HEK293T (cell line): ENCODE results near the gene GPR39.

ENCODE experiments used
- CTCF ChIA-PET: fragments of 350-600 bp; formaldehyde crosslinking; extraction: SDS; loops from one replicate; lab custom pipeline; 2021; ENCODE audit warnings: antibody characterized with exemption, inconsistent platforms; lab: Yijun Ruan, JAX
- POLR2A ChIA-PET: fragments of 350-600 bp; formaldehyde crosslinking; extraction: SDS; loops from one replicate; lab custom pipeline; 2020; ENCODE audit warnings: antibody characterized with exemption, inconsistent platforms; lab: Yijun Ruan, JAX
- DNase-seq: peaks from one replicate; pipeline ENCODE4 v3.0.0; 2012; ENCODE audit warnings: mixed read lengths; ENCODE audit errors: extremely low spot score
- ARNT ChIP-seq: fragments of 450-650 bp; IDR thresholded peaks from 2 replicates; pipeline ENCODE4 v1.6.1; 2017; ENCODE audit warnings: mild to moderate bottlenecking
- BHLHE40 ChIP-seq: fragments of 450-650 bp; IDR thresholded peaks from 2 replicates; pipeline ENCODE4 v1.6.1; 2016; ENCODE audit warnings: mild to moderate bottlenecking, moderate library complexity, borderline replicate concordance
- CTBP1 ChIP-seq: fragments of 450-650 bp; IDR thresholded peaks from 2 replicates; pipeline ENCODE4 v1.6.1; 2016; ENCODE audit warnings: borderline replicate concordance
- ELF4 ChIP-seq: fragments of 450-650 bp; IDR thresholded peaks from 2 replicates; pipeline ENCODE4 v1.6.1; 2017; ENCODE audit warnings: antibody characterized with exemption
- FOXA1 ChIP-seq: fragments of 450-650 bp; IDR thresholded peaks from 2 replicates; pipeline ENCODE4 v1.6.1; 2016; ENCODE audit warnings: mild to moderate bottlenecking
- FOXK2 ChIP-seq: fragments of 450-650 bp; IDR thresholded peaks from 2 replicates; pipeline ENCODE4 v1.6.1; 2016; ENCODE audit warnings: mild to moderate bottlenecking
- FOXM1 ChIP-seq: fragments of 450-650 bp; IDR thresholded peaks from 2 replicates; pipeline ENCODE4 v1.6.1; 2017; ENCODE audit warnings: mild to moderate bottlenecking, borderline replicate concordance
- HDGF ChIP-seq: fragments of 450-650 bp; IDR thresholded peaks from 2 replicates; pipeline ENCODE4 v1.6.1; 2017; ENCODE audit warnings: antibody characterized with exemption, borderline replicate concordance
- L3MBTL2 ChIP-seq: fragments of 450-650 bp; conservative IDR thresholded peaks from 2 replicates; pipeline ENCODE4 v1.6.1; 2016; ENCODE audit warnings: mild to moderate bottlenecking
- LEF1 ChIP-seq: fragments of 450-650 bp; IDR thresholded peaks from 2 replicates; pipeline ENCODE4 v1.6.1; 2017; ENCODE audit warnings: mild to moderate bottlenecking, borderline replicate concordance
- NFRKB ChIP-seq: fragments of 450-650 bp; IDR thresholded peaks from 2 replicates; pipeline ENCODE4 v1.6.1; 2016; ENCODE audit warnings: mild to moderate bottlenecking, moderate library complexity
- SP1 ChIP-seq: fragments of 450-650 bp; IDR thresholded peaks from 2 replicates; pipeline ENCODE4 v1.6.1; 2017
- SUZ12 ChIP-seq: fragments of 450-650 bp; IDR thresholded peaks from 2 replicates; pipeline ENCODE4 v1.6.1; 2016; ENCODE audit warnings: mild to moderate bottlenecking
- TARDBP ChIP-seq: fragments of 450-650 bp; IDR thresholded peaks from 2 replicates; pipeline ENCODE4 v1.6.1; 2016
- ZNF384 ChIP-seq: fragments of 450-650 bp; IDR thresholded peaks from 2 replicates; pipeline ENCODE4 v1.6.1; 2016
- TF ChIP-seq, protein P1 (sequence below): fragments of 450-650 bp; IDR thresholded peaks from 2 replicates; pipeline ENCODE4 v1.6.1; 2016

The GPR39 gene

GRCh38 chr2:132607426-132608090 lies 191.0 kb downstream of the GPR39 start:
- CTCF ChIA-PET, result no interaction called here
- POLR2A ChIA-PET, result no interaction called here

DNA sequence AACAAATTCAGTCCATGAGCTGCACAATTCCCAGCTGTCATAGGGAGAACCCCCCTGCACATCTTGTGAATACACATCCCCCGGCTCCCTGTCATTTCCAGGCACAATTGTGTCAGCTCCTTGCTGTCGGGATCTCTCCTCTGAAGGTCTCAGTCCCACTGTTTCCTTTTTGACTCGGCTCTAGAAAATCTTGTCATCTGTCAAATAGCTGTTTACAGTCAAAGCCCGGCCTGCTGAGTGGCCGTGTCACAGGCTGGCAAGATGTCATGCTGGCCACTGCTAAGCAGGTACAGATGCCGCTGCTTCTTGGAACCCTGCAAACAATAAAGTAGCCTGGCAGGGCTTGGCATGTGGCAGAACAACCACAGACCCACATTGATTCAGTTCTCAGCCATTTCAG lies 191.7 kb downstream of the GPR39 start:
- no peak for DNase-seq
- ChIA-PET CTCF (no interaction called here), POLR2A (no interaction called here)
- TF ChIP-seq HDGF (no peak), ZNF384 (no peak), FOXA1 (no peak), TARDBP (no peak), BHLHE40 (no peak), ELF4 (no peak)

More at GRCh38 chr2:132607426-132608090, 191.0 kb downstream of the GPR39 start:
- DNase-seq, result no peak
- no peak for TF ChIP-seq SUZ12
- no peak for TF ChIP-seq ELF4
- no peak for TF ChIP-seq CTBP1
- TF ChIP-seq ZNF384, result no peak
- TF ChIP-seq, protein P1, sequence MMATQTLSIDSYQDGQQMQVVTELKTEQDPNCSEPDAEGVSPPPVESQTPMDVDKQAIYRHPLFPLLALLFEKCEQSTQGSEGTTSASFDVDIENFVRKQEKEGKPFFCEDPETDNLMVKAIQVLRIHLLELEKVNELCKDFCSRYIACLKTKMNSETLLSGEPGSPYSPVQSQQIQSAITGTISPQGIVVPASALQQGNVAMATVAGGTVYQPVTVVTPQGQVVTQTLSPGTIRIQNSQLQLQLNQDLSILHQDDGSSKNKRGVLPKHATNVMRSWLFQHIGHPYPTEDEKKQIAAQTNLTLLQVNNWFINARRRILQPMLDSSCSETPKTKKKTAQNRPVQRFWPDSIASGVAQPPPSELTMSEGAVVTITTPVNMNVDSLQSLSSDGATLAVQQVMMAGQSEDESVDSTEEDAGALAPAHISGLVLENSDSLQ, result no peak

DNA sequence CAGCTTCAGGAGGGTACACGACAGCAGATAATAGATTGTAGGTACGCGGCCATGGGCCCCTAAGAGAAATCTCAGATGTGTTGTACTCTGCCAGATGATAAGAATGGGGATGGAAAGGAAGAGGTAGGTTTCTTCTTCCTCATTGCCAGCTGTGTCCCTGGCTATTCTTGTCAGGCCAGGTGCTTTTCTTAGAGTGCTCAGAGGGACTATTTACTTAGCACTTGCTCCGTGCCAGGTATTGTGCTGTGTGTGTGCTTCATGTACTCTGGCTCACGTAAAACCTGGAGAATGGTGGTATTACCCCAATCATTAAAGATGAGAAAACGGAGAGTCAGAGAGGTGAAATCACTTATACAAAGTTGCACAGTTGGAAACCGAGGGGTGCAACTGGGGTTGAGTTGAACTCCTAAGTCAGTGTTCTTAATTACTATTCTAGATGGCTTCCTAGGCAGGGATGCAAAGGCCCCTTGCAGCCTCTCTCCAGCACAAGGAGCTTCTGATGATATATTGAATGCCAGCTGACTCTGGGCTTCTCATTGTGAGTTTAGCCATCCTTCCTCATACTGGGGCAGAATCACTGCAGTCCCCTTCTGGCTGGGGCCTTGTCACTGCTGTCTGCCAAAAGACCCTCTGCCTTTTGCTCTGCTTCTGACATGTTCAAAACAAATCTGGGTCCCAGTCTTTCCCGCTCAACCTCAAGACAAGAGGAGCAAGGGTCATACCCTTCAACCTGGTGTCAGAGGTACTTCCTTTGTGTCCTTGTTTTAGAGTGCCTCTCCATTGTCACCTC lies 192.7 kb downstream of the GPR39 start:
- TF ChIP-seq L3MBTL2 (no peak), LEF1 (no peak), SUZ12 (no peak), BHLHE40 (no peak), FOXA1 (no peak), ARNT (no peak), CTBP1 (no peak), TARDBP (no peak), HDGF (no peak), ZNF384 (no peak), FOXM1 (no peak)
- TF ChIP-seq, protein P1, result no peak
- POLR2A ChIA-PET, result no interaction called here
- no peak for DNase-seq
- CTCF ChIA-PET, result no interaction called here

- ChIA-PET CTCF (no interaction called here), POLR2A (no interaction called here)
- TF ChIP-seq, protein P1, result no peak
- TF ChIP-seq BHLHE40, result no peak
- no peak for TF ChIP-seq L3MBTL2
- no peak for TF ChIP-seq ELF4
- TF ChIP-seq FOXM1, result no peak
- TF ChIP-seq SUZ12, result no peak
- no peak for TF ChIP-seq FOXA1
- no peak for TF ChIP-seq TARDBP
- no peak for TF ChIP-seq ARNT
- no peak for TF ChIP-seq SP1
- no peak for DNase-seq
Measured at GRCh38 chr2:132611719-132612118, 195.1 kb downstream of the GPR39 start.

DNA sequence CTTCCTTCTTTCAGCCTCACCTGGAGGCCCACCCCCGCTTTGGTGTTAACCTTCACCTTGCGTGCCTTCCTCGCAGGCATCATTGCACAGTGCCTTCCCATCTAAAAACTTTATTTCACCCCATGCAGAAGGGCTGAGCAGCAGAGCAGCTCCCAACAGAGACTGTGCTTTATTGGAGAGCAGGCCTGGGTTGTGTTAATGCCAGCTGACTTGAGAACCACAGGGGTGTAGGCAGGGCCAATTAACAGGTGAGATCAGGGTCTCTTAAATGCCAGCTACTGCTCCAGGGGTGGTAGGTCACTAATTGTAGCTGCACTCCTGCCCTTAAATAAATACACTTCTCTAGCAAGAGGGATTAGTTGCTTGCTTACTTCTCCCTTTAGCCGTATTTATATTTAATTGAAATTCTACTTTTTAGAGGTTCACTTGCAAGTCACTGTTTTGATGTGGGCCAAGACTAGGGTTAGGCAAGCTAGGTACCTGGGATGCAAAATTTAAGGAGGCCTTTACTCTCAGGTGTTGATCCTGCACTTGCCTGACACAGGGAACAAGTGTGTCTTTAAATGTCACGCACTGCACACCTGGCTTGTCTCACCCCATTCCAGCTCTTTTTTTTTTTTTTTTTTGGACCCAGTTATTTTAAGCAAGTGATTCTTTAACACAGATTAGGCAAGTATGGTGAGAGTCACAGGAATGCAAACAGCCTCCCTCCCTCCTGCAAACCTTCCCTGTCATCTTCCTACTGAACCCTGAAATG lies 198.9 kb downstream of the GPR39 start:
- ChIA-PET POLR2A (no interaction called here), CTCF (no interaction called here)
- no peak for DNase-seq
- TF ChIP-seq ZNF384, result no peak
- TF ChIP-seq L3MBTL2, result no peak
- no peak for TF ChIP-seq NFRKB
- no peak for TF ChIP-seq HDGF
- no peak for TF ChIP-seq LEF1
- no peak for TF ChIP-seq FOXA1
- no peak for TF ChIP-seq BHLHE40
- no peak for TF ChIP-seq FOXK2

DNA sequence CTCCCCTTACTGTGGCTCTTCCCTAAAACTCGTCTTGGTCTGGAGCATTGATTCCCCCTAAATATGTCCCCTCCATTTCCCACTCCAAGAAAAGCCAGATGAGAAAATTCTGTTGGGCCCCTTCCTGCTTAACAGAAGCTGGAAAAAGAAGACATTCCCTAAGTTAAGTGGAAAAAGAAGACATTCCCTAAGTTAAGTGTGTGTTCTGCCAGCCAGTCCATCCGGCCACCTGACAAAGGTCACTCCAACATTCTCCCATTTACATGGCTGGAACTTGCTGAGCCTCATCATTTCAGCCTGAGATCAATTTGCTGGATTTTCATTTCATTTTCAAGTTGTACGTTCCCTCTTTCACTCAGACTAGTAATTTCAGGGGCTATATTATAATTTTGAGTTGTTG lies 201.4 kb downstream of the GPR39 start:
- no peak for TF ChIP-seq HDGF
- no peak for TF ChIP-seq CTBP1
- TF ChIP-seq ZNF384, result no peak
- TF ChIP-seq SP1, result no peak
- TF ChIP-seq BHLHE40, result no peak
- no peak for TF ChIP-seq ARNT
- no peak for TF ChIP-seq FOXM1
- TF ChIP-seq SUZ12, result no peak
- TF ChIP-seq FOXA1, result no peak
- no peak for TF ChIP-seq ELF4
- TF ChIP-seq L3MBTL2, result no peak
- TF ChIP-seq TARDBP, result no peak
- TF ChIP-seq, protein P1, result no peak
- TF ChIP-seq NFRKB, result no peak
- TF ChIP-seq LEF1, result no peak
- no peak for TF ChIP-seq FOXK2
- ChIA-PET POLR2A (no interaction called here), CTCF (no interaction called here)
- DNase-seq, result no peak
